Kidney (tissue), 14 donors: ENCODE measurements around the gene SLC5A5. TPM values are rescaled to one million over a fixed set of nuclear protein-coding genes. Genes with fewer than 3 reads are reported as not detected.

Experiments
- DNase-seq, 5 donors: peaks; one replicate each; pipeline ENCODE4 v3.0.0-alpha.2; 2013 to 2020
- FAIRE-seq: peaks from 2 replicates; lab custom pipeline; 2012; peaks lifted over from hg19 to GRCh38; lab: Jason Lieb, UNC
- H3K27ac ChIP-seq, 2 donors: one replicate each; pipeline ENCODE4 v1.7.0; 2013; ENCODE audit warnings: low read depth in 2 of 2, low read length in 2 of 2, inconsistent platforms in 1 of 2
- H3K27me3 ChIP-seq: one replicate; pipeline ENCODE4 v1.7.1; 2013; ENCODE audit warnings: low read length, inconsistent platforms; ENCODE audit not compliant: control insufficient read depth, insufficient read depth
- H3K36me3 ChIP-seq, 3 donors: one replicate each; pipeline versions ENCODE4 v1.7.0 to v1.7.1; 2013; ENCODE audit warnings: low read length in 3 of 3, control low read depth in 1 of 3, inconsistent platforms in 1 of 3; ENCODE audit not compliant: insufficient read depth in 3 of 3, control insufficient read depth in 2 of 3
- H3K4me1 ChIP-seq, 3 donors: one replicate each; pipeline versions ENCODE4 v1.7.0 to v1.7.1; 2013; ENCODE audit warnings: low read length in 3 of 3, inconsistent platforms in 1 of 3, low read depth in 1 of 3; ENCODE audit not compliant: control insufficient read depth in 2 of 3, insufficient read depth in 2 of 3
- H3K4me3 ChIP-seq, 3 donors: one replicate each; pipeline versions ENCODE4 v1.7.0 to v1.8.1; 2013; ENCODE audit warnings: low read length in 3 of 3, control low read depth in 1 of 3, inconsistent platforms in 1 of 3
- H3K9ac ChIP-seq, 3 donors: one replicate each; pipeline versions ENCODE4 v1.7.0 to v1.7.1; 2013; ENCODE audit warnings: low read length in 3 of 3, control low read depth in 1 of 3, inconsistent platforms in 1 of 3
- H3K9me3 ChIP-seq, 3 donors: one replicate each; pipeline versions ENCODE4 v1.7.0 to v1.7.1; 2013; ENCODE audit warnings: low read length in 3 of 3, control low read depth in 1 of 3, inconsistent platforms in 1 of 3; ENCODE audit not compliant: control insufficient read depth in 2 of 3, insufficient read depth in 1 of 3
- intact Hi-C: fragments of 100-400 bp; cut with DNase I; formaldehyde crosslinking; loops from one replicate; pipeline ENCODE4 v1.11.1; 2022
- polyA plus RNA-seq: library from polyadenylated mRNA; stranded (reverse); fragments of 350-450 nt; fragmentation: Illumina TruSeq; extraction: RNeasy Lipid Tissue Mini Kit (QIAGEN cat#74804); gene quantifications from one replicate; pipeline ENCODE4 v1.2.3, GENCODE V29; 2014; ENCODE audit warnings: low read depth, low replicate concordance; ENCODE audit not compliant: insufficient read depth
- total RNA-seq: library from RNA; stranded (reverse); fragmentation: NEBNext Ultra II Directional; extraction: Animal tissue kit (Norgen Biotek cat#: 25700); gene quantifications from one replicate; pipeline ENCODE4 v1.2.1, GENCODE V29; 2021
- TF ChIP-seq, protein P1 (sequence below): IDR thresholded peaks from 3 replicates; pipeline ENCODE4 v1.5.1; 2012; ENCODE audit warnings: mild to moderate bottlenecking, moderate library complexity, borderline replicate concordance; ENCODE audit not compliant: insufficient read depth; ENCODE audit errors: extremely low read depth
- donor health status: control.
- donor health status: control.
- donor health status: control.
- donor health status: control.
- donor health status: control.
- donor health status: DM: yes; HTN: yes; CAD: no.
- donor health status: Normal renal cell carcinoma (clear cell type).

SLC5A5 gene
- total and polyA plus RNA-seq, 2 donors from 2014 or later, result 0.16 TPM; not detected in 1

- H3K36me3 ChIP-seq, result peaks cover 0 to 31% (median 13%) of the 10 kb centered on the region in 3 donors
- intact Hi-C loops, result no loop called here
- FAIRE-seq (no peak), DNase-seq (no peak)
- H3K27me3 ChIP-seq, result no peaks in the 10 kb centered on the region
- TF ChIP-seq, protein P1, sequence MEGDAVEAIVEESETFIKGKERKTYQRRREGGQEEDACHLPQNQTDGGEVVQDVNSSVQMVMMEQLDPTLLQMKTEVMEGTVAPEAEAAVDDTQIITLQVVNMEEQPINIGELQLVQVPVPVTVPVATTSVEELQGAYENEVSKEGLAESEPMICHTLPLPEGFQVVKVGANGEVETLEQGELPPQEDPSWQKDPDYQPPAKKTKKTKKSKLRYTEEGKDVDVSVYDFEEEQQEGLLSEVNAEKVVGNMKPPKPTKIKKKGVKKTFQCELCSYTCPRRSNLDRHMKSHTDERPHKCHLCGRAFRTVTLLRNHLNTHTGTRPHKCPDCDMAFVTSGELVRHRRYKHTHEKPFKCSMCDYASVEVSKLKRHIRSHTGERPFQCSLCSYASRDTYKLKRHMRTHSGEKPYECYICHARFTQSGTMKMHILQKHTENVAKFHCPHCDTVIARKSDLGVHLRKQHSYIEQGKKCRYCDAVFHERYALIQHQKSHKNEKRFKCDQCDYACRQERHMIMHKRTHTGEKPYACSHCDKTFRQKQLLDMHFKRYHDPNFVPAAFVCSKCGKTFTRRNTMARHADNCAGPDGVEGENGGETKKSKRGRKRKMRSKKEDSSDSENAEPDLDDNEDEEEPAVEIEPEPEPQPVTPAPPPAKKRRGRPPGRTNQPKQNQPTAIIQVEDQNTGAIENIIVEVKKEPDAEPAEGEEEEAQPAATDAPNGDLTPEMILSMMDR, result no peak
- no peak overlapping the region for H3K27ac ChIP-seq
- no peak overlapping the region for H3K9ac ChIP-seq
- no peaks in the 10 kb centered on the region for H3K9me3 ChIP-seq
- H3K4me3 ChIP-seq, result no peak overlapping the region
- H3K4me1 ChIP-seq, result peaks cover 0 to 18% (median 0%) of the 10 kb centered on the region in 3 donors
Measured at GRCh38 chr19:17861542-17862402, 10.0 kb upstream of the SLC5A5 start.

GRCh38 chr19:17862711-17863519 lies 8.8 kb upstream of the SLC5A5 start:
- peaks cover 0 to 18% (median 0%) of the 10 kb centered on the region in 3 donors for H3K4me1 ChIP-seq
- DNase-seq (no peak), FAIRE-seq (no peak)
- intact Hi-C loops, result no loop called here
- TF ChIP-seq, protein P1, result no peak
- H3K27ac ChIP-seq, result no peak overlapping the region
- no peak overlapping the region for H3K4me3 ChIP-seq
- H3K27me3 ChIP-seq, result no peaks in the 10 kb centered on the region
- peaks cover 0 to 31% (median 13%) of the 10 kb centered on the region in 3 donors for H3K36me3 ChIP-seq
- H3K9me3 ChIP-seq, result no peaks in the 10 kb centered on the region
- H3K9ac ChIP-seq, result no peak overlapping the region

- Histone ChIP-seq H3K27ac (no peak overlapping the region), H3K4me1 (peaks cover 0 to 18% (median 0%) of the 10 kb centered on the region in 3 donors), H3K36me3 (peaks cover 0 to 31% (median 13%) of the 10 kb centered on the region in 3 donors), H3K9me3 (no peaks in the 10 kb centered on the region), H3K9ac (no peak overlapping the region), H3K27me3 (no peaks in the 10 kb centered on the region), H3K4me3 (no peak overlapping the region)
- intact Hi-C loops, result no loop called here
- FAIRE-seq, result no peak
- TF ChIP-seq, protein P1, result no peak
- DNase-seq, result no peak
Measured at GRCh38 chr19:17863520-17864182, 8.1 kb upstream of the SLC5A5 start.
